PC-9 (cell line): Measurements from ENCODE around the gene LBR. TPM values are rescaled to one million over a fixed set of nuclear protein-coding genes. Genes with fewer than 3 reads are reported as not detected.

Experiments
- BruUV-seq: library from RNA; stranded (reverse); fragments of 400-500 nt; replicated peaks from 2 replicates; lab custom pipeline; 2021; lab: Mats Ljungman, UMichigan
- CTCF ChIA-PET: fragments of 300-600 bp; sonication (Branson Sonifier 250); formaldehyde crosslinking; loops from one replicate; lab custom pipeline; 2022; ENCODE audit warnings: antibody characterized with exemption; lab: Charles Lee
- POLR2A ChIA-PET: fragments of 300-600 bp; sonication (Branson Sonifier 250); formaldehyde crosslinking; loops from one replicate; lab custom pipeline; 2022; ENCODE audit warnings: antibody characterized with exemption; ENCODE audit not compliant: unreplicated experiment; lab: Charles Lee
- DNase-seq, 2 experiments: peaks; one replicate each; pipeline versions ENCODE4 v3.0.0 to v3.0.0-alpha.2; 2015 to 2022; ENCODE audit warnings: mixed read lengths in 1 of 2
- H2AFZ ChIP-seq: fragments of 200-600 bp; sonication (generic); 2 replicates; pipeline ENCODE4 v1.8.1; 2017; ENCODE audit warnings: antibody characterized with exemption
- H3F3A ChIP-seq: fragments of 200-600 bp; sonication (generic); 2 replicates; pipeline ENCODE4 v1.8.1; 2017; ENCODE audit warnings: antibody characterized with exemption, mild to moderate bottlenecking, low read depth; ENCODE audit not compliant: insufficient read depth
- H3K27ac ChIP-seq: fragments of 200-600 bp; sonication (generic); 2 replicates; pipeline ENCODE4 v1.6.1; 2016; ENCODE audit warnings: mixed run types
- H3K27me3 ChIP-seq: fragments of 200-600 bp; sonication (generic); 2 replicates; pipeline ENCODE4 v1.6.1; 2016; ENCODE audit warnings: low read depth, mixed run types; ENCODE audit not compliant: insufficient read depth
- H3K36me3 ChIP-seq: fragments of 200-600 bp; sonication (generic); 2 replicates; pipeline ENCODE4 v1.6.1; 2016; ENCODE audit warnings: low read depth, mixed run types
- H3K4me1 ChIP-seq: fragments of 200-600 bp; sonication (generic); replicated peaks from 2 replicates; pipeline ENCODE4 v1.6.1; 2016; ENCODE audit warnings: mixed run types; ENCODE audit not compliant: insufficient read depth
- H3K4me2 ChIP-seq: fragments of 200-600 bp; sonication (generic); 2 replicates; pipeline ENCODE4 v1.6.1; 2017; ENCODE audit warnings: mixed run types
- H3K4me3 ChIP-seq: fragments of 200-600 bp; sonication (generic); 2 replicates; pipeline ENCODE4 v1.6.1; 2016; ENCODE audit warnings: mixed run types
- H3K79me2 ChIP-seq: fragments of 200-600 bp; sonication (generic); 2 replicates; pipeline ENCODE4 v1.6.1; 2017; ENCODE audit warnings: low read depth, mixed run types
- H3K9me2 ChIP-seq: fragments of 200-600 bp; sonication (generic); 2 replicates; pipeline ENCODE4 v1.8.1; 2017; ENCODE audit warnings: mild to moderate bottlenecking; ENCODE audit not compliant: insufficient read depth
- H3K9me3 ChIP-seq: fragments of 200-600 bp; sonication (generic); 2 replicates; pipeline ENCODE4 v1.8.1; 2016; ENCODE audit warnings: low read depth; ENCODE audit not compliant: insufficient read depth
- H4K20me1 ChIP-seq: fragments of 200-600 bp; sonication (generic); 2 replicates; pipeline ENCODE4 v1.8.1; 2017; ENCODE audit not compliant: insufficient read depth
- CTCF ChIP-seq: fragments of 200-600 bp; sonication (generic); conservative IDR thresholded peaks from 2 replicates; pipeline ENCODE4 v1.6.1; 2017; ENCODE audit warnings: mixed run types, antibody characterized with exemption, mild to moderate bottlenecking, moderate library complexity
- EZH2 ChIP-seq: fragments of 200-600 bp; sonication (generic); IDR thresholded peaks from 2 replicates; pipeline ENCODE4 v1.8.0; 2017; ENCODE audit warnings: antibody characterized with exemption, low read depth
- intact Hi-C: fragments of 100-400 bp; cut with micrococcal nuclease; formaldehyde crosslinking; loops from one replicate; pipeline ENCODE4 v1.10.0; 2022; ENCODE audit not compliant: unreplicated experiment
- total RNA-seq: library from RNA; stranded (reverse); gene quantifications from 2 replicates; pipeline ENCODE4 v1.2.3, GENCODE V29; 2021

Gene LBR
- total RNA-seq, 1 experiment from 2014 or later = 158 TPM

GRCh38 chr1:225368036-225368552, 59.7 kb downstream of the LBR start:
- ChIA-PET CTCF (no interaction called here), POLR2A (no interaction called here)
- BruUV-seq = no TSS peak

DNA sequence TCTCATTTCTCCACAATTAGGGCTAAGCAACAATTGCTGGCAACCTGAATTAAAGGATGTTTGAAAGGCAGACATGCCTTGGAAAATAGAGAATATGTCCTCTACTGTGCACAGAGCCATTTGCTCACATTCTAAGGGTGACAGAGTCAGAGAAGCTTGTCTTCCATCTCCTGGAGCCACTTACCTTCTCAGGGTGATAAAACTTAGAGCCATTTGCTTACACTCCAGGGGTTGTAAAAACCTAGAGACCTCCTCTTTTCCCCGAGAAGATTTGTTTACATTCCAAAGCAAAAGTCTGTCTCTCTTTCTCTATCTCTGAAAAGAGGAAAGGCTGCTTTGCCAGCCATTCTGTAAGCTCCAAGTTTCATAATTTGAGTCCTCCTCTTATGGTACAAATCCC, 61.3 kb downstream of the LBR start:
- intact Hi-C loops = no loop called here
- no peaks in the 10 kb centered on the region for H3K79me2 ChIP-seq
- no TSS peak for BruUV-seq
- H2AFZ ChIP-seq = no peak overlapping the region
- ChIA-PET CTCF (no interaction called here), POLR2A (interaction anchor here (0.6 kb wide), 1 partner anchor 400 kb away, joined by 3 read pairs; no protein-coding TSS in a partner anchor)
- no peaks in the 10 kb centered on the region for H3F3A ChIP-seq
- H3K9me3 ChIP-seq = no peaks in the 10 kb centered on the region
- no peak overlapping the region for H3K4me3 ChIP-seq
- no peaks in the 10 kb centered on the region for H3K4me1 ChIP-seq
- no peak for DNase-seq
- H3K9me2 ChIP-seq = no peaks in the 10 kb centered on the region
- no peak for TF ChIP-seq EZH2
- H3K36me3 ChIP-seq = no peaks in the 10 kb centered on the region
- no peak overlapping the region for H3K27ac ChIP-seq
- no peaks in the 10 kb centered on the region for H4K20me1 ChIP-seq
- no peak overlapping the region for H3K4me2 ChIP-seq
- no peaks in the 10 kb centered on the region for H3K27me3 ChIP-seq

More at GRCh38 chr1:225368036-225368552, 59.7 kb downstream of the LBR start:
- intact Hi-C loops = no loop called here
- Histone ChIP-seq H3K36me3 (no peaks in the 10 kb centered on the region), H3K9me2 (no peaks in the 10 kb centered on the region), H2AFZ (no peak overlapping the region), H3K9me3 (no peaks in the 10 kb centered on the region), H4K20me1 (no peaks in the 10 kb centered on the region), H3K4me3 (no peak overlapping the region), H3K4me1 (no peaks in the 10 kb centered on the region), H3K27me3 (no peaks in the 10 kb centered on the region), H3F3A (no peaks in the 10 kb centered on the region), H3K27ac (no peak overlapping the region), H3K79me2 (no peaks in the 10 kb centered on the region), H3K4me2 (no peak overlapping the region)
- TF ChIP-seq EZH2 (no peak), CTCF (no peak)
- no peak for DNase-seq

DNA sequence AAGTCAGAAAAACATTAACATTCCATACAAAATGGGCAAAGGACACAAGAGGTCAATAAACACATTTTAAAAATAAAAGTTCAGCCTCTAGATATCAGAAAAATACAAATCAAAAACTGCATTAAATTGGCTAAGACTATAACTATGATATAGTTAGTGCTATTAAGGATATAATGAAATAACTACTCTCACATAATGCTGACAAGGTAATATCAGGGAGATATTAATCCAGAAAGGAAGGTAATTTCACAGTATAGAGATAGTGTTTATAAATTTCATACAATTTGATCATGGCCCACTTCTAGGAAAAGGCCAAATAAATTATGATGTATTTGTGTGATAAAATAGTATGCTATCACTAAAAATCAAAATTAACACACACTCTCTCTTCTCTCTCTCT, 61.8 kb downstream of the LBR start:
- no peaks in the 10 kb centered on the region for H3K9me2 ChIP-seq
- ChIA-PET POLR2A (no interaction called here), CTCF (no interaction called here)
- no peaks in the 10 kb centered on the region for H3K79me2 ChIP-seq
- no peaks in the 10 kb centered on the region for H3K36me3 ChIP-seq
- H4K20me1 ChIP-seq = no peaks in the 10 kb centered on the region
- no peak for DNase-seq
- BruUV-seq = no TSS peak
- H3K4me3 ChIP-seq = no peak overlapping the region
- H3K27ac ChIP-seq = no peak overlapping the region
- no peaks in the 10 kb centered on the region for H3F3A ChIP-seq
- H2AFZ ChIP-seq = no peak overlapping the region
- H3K4me1 ChIP-seq = no peaks in the 10 kb centered on the region
- no peak overlapping the region for H3K4me2 ChIP-seq
- no peaks in the 10 kb centered on the region for H3K9me3 ChIP-seq
- TF ChIP-seq CTCF (no peak), EZH2 (no peak)
- intact Hi-C loops = no loop called here
- H3K27me3 ChIP-seq = no peaks in the 10 kb centered on the region

- H3K27me3 ChIP-seq = no peaks in the 10 kb centered on the region
- no peak for DNase-seq
- no peak overlapping the region for H3K4me2 ChIP-seq
- no peak overlapping the region for H3K27ac ChIP-seq
- ChIA-PET CTCF (no interaction called here), POLR2A (no interaction called here)
- H3F3A ChIP-seq = no peaks in the 10 kb centered on the region
- no peaks in the 10 kb centered on the region for H3K9me2 ChIP-seq
- no peak overlapping the region for H2AFZ ChIP-seq
- no peaks in the 10 kb centered on the region for H3K79me2 ChIP-seq
- H4K20me1 ChIP-seq = no peaks in the 10 kb centered on the region
- no peak for TF ChIP-seq EZH2
- no peak for TF ChIP-seq CTCF
- BruUV-seq = no TSS peak
- no peaks in the 10 kb centered on the region for H3K9me3 ChIP-seq
- H3K4me3 ChIP-seq = no peak overlapping the region
- intact Hi-C loops = no loop called here
- no peaks in the 10 kb centered on the region for H3K4me1 ChIP-seq
- no peaks in the 10 kb centered on the region for H3K36me3 ChIP-seq
These were observed 63.4 kb downstream of the LBR start for GRCh38 chr1:225364439-225364838.
